Measurements from ENCODE around the gene PODXL. TPM values are rescaled to one million over a fixed set of nuclear protein-coding genes. Genes with fewer than 3 reads are reported as not detected.

PODXL gene
- polyA plus RNA-seq, 1 donor (not counting 4 experiments of a cell fraction or from before 2014, with no cell fraction given), result 0.08 TPM

GRCh38 chr7:131489196-131489595, 67.2 kb downstream of the PODXL start:
- Histone ChIP-seq H3K79me2 (ENCODE audit: control insufficient read depth, insufficient read depth, low read length) (no peaks in the 10 kb centered on the region), H3K9me3 (ENCODE audit: control insufficient read depth, low read depth, low read length) (no peaks in the 10 kb centered on the region), H2AFZ (ENCODE audit: control insufficient read depth, low read length) (no peak overlapping the region), H4K20me1 (ENCODE audit: control insufficient read depth, extremely low read depth, insufficient read depth, low read length) (no peaks in the 10 kb centered on the region), H3K9me1 (ENCODE audit: control insufficient read depth, extremely low read depth, insufficient read depth, low read length) (no peaks in the 10 kb centered on the region), H3K36me3 (ENCODE audit: control insufficient read depth in 2 of 2, extremely low read depth in 1 of 2, insufficient read depth in 2 of 2, low read length in 2 of 2) (peaks cover 2 to 3% of the 10 kb centered on the region in 2 experiments), H3K9ac (ENCODE audit: control insufficient read depth, extremely low read depth, insufficient read depth, low read length) (no peak overlapping the region), H3K27ac (ENCODE audit: control insufficient read depth, insufficient read depth, low read length) (no peak overlapping the region), H3K27me3 (ENCODE audit: control insufficient read depth, extremely low read depth, insufficient read depth, low read length) (no peaks in the 10 kb centered on the region), H3K4me1 (ENCODE audit: control insufficient read depth, extremely low read depth, insufficient read depth, low read length) (peaks cover 4% of the 10 kb centered on the region), H3K4me2 (ENCODE audit: control insufficient read depth, extremely low read depth, insufficient read depth, low read depth, low read length) (no peak overlapping the region), H3K4me3 (ENCODE audit: control insufficient read depth in 2 of 3, extremely low read depth in 1 of 3, insufficient read depth in 2 of 3, low read depth in 1 of 3, low read length in 3 of 3) (no peak overlapping the region)
- FAIRE-seq (no peak), DNase-seq (ENCODE audit: low read depth, low spot score) (no peak)
- dilution Hi-C loops (cut with MboI; ENCODE audit: extremely low pct_ligation_motif_present, low sequenced_read_pairs), result no loop called here
- TF ChIP-seq, protein P1, sequence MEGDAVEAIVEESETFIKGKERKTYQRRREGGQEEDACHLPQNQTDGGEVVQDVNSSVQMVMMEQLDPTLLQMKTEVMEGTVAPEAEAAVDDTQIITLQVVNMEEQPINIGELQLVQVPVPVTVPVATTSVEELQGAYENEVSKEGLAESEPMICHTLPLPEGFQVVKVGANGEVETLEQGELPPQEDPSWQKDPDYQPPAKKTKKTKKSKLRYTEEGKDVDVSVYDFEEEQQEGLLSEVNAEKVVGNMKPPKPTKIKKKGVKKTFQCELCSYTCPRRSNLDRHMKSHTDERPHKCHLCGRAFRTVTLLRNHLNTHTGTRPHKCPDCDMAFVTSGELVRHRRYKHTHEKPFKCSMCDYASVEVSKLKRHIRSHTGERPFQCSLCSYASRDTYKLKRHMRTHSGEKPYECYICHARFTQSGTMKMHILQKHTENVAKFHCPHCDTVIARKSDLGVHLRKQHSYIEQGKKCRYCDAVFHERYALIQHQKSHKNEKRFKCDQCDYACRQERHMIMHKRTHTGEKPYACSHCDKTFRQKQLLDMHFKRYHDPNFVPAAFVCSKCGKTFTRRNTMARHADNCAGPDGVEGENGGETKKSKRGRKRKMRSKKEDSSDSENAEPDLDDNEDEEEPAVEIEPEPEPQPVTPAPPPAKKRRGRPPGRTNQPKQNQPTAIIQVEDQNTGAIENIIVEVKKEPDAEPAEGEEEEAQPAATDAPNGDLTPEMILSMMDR (optimal IDR thresholded peaks at IDR 0.05 in 1 of 3, IDR thresholded peaks at IDR 0.05 in 1 of 3, conservative IDR thresholded peaks at IDR 0.05 in 1 of 3; ENCODE audit: extremely low read depth in 1 of 3, insufficient read depth in 2 of 3, low read length in 3 of 3), result no peak
- TF ChIP-seq EZH2 (IDR thresholded peaks at IDR 0.05; ENCODE audit: low read length), result no peak

- H3K27me3 ChIP-seq (ENCODE audit: control insufficient read depth, extremely low read depth, insufficient read depth, low read length), result no peaks in the 10 kb centered on the region
- H3K4me2 ChIP-seq (ENCODE audit: control insufficient read depth, extremely low read depth, insufficient read depth, low read depth, low read length), result no peak overlapping the region
- TF ChIP-seq EZH2 (IDR thresholded peaks at IDR 0.05; ENCODE audit: low read length), result no peak
- TF ChIP-seq, protein P1 (optimal IDR thresholded peaks at IDR 0.05 in 1 of 3, IDR thresholded peaks at IDR 0.05 in 1 of 3, conservative IDR thresholded peaks at IDR 0.05 in 1 of 3; ENCODE audit: extremely low read depth in 1 of 3, insufficient read depth in 2 of 3, low read length in 3 of 3), result peak in 1 of 3 experiments; percentile 31
- no peaks in the 10 kb centered on the region for H3K9me3 ChIP-seq (ENCODE audit: control insufficient read depth, low read depth, low read length)
- no peak overlapping the region for H3K9ac ChIP-seq (ENCODE audit: control insufficient read depth, extremely low read depth, insufficient read depth, low read length)
- H3K36me3 ChIP-seq (ENCODE audit: control insufficient read depth in 2 of 2, extremely low read depth in 1 of 2, insufficient read depth in 2 of 2, low read length in 2 of 2), result peaks cover 2 to 3% of the 10 kb centered on the region in 2 experiments
- H2AFZ ChIP-seq (ENCODE audit: control insufficient read depth, low read length), result no peak overlapping the region
- dilution Hi-C loops (cut with MboI; ENCODE audit: extremely low pct_ligation_motif_present, low sequenced_read_pairs), result no loop called here
- no peaks in the 10 kb centered on the region for H3K9me1 ChIP-seq (ENCODE audit: control insufficient read depth, extremely low read depth, insufficient read depth, low read length)
- FAIRE-seq (no peak), DNase-seq (ENCODE audit: low read depth, low spot score) (no peak)
- H3K79me2 ChIP-seq (ENCODE audit: control insufficient read depth, insufficient read depth, low read length), result no peaks in the 10 kb centered on the region
- H3K4me1 ChIP-seq (ENCODE audit: control insufficient read depth, extremely low read depth, insufficient read depth, low read length), result peaks cover 4% of the 10 kb centered on the region
- no peaks in the 10 kb centered on the region for H4K20me1 ChIP-seq (ENCODE audit: control insufficient read depth, extremely low read depth, insufficient read depth, low read length)
- H3K27ac ChIP-seq (ENCODE audit: control insufficient read depth, insufficient read depth, low read length), result no peak overlapping the region
- no peak overlapping the region for H3K4me3 ChIP-seq (ENCODE audit: control insufficient read depth in 2 of 3, extremely low read depth in 1 of 3, insufficient read depth in 2 of 3, low read depth in 1 of 3, low read length in 3 of 3)
Measured at GRCh38 chr7:131488361-131488760, 68.1 kb downstream of the PODXL start.

Measured in keratinocyte (primary cell).